Spleen (tissue), 7 donors: ENCODE data around the gene SHLD1.

ENCODE experiments used
- CTCF ChIP-seq, 11 experiments: fragments of 200-600 bp in 7 of 11; fragments of 450-650 bp in 4 of 11; sonication (generic) in 4 of 11; IDR thresholded peaks in 8 of 11; conservative IDR thresholded peaks in 3 of 11; 1 replicate in 7 of 11; 2 replicates in 4 of 11; pipeline versions ENCODE4 v1.4.0 to v1.8.0; 2016 to 2021; ENCODE audit warnings: antibody characterized with exemption in 11 of 11, inconsistent platforms in 4 of 11, mild to moderate bottlenecking in 1 of 11
- POLR2A ChIP-seq, 3 donors: fragments of 450-650 bp; IDR thresholded peaks; one replicate each; pipeline ENCODE4 v1.5.1; 2017; ENCODE audit warnings: antibody characterized with exemption in 3 of 3, mild to moderate bottlenecking in 1 of 3
- donor health status: DM: no; HTN: no; CAD: no; lungs with moderate emphysema.
- donor health status: DM: no; HTN: no; CAD: no.
- donor health status: DM: no; HTN: no; CAD: no.

- TF ChIP-seq CTCF (IDR thresholded peaks at IDR 0.05 in 8 of 11, conservative IDR thresholded peaks at IDR 0.05 in 3 of 11) = no peak
- no peak for TF ChIP-seq POLR2A (IDR thresholded peaks at IDR 0.05)
Measured at GRCh38 chr20:5757949-5758348, 7.7 kb downstream of the SHLD1 start.
